Thyroid gland (tissue), 4 donors: ENCODE data around the gene OVOL3.

Source experiments
- CTCF ChIP-seq, 6 experiments: fragments of 200-600 bp in 3 of 6; fragments of 450-650 bp in 3 of 6; sonication (generic) in 3 of 6; IDR thresholded peaks; one replicate each; pipeline ENCODE4 v1.5.1; 2016 to 2019; ENCODE audit warnings: antibody characterized with exemption in 6 of 6, mild to moderate bottlenecking in 2 of 6, inconsistent platforms in 1 of 6, moderate library complexity in 1 of 6
- POLR2A ChIP-seq, 2 donors: fragments of 450-650 bp; IDR thresholded peaks; one replicate each; pipeline ENCODE4 v1.6.1; 2017; ENCODE audit warnings: antibody characterized with exemption in 2 of 2, mild to moderate bottlenecking in 2 of 2, moderate library complexity in 1 of 2

GRCh38 chr19:36100476-36100875 is 10.5 kb upstream of the OVOL3 start:
- TF ChIP-seq POLR2A (IDR thresholded peaks at IDR 0.05) (no peak), CTCF (IDR thresholded peaks at IDR 0.05) (no peak)
